ENCODE measurements around the gene CNP.
A peak's percentile ranks its signal among the peaks of the same experiment; 100 is the strongest.

Gene CNP

GRCh38 chr17:41942626-41943373 lies 23.8 kb upstream of the CNP start:
- DNase-seq (no peak), ATAC-seq (no peak)

- DNase-seq (no peak), ATAC-seq (no peak)
Measured at GRCh38 chr17:41943492-41943891, 23.1 kb upstream of the CNP start.

- ATAC-seq (no peak), DNase-seq (no peak)
Measured at GRCh38 chr17:41944943-41945342, 21.7 kb upstream of the CNP start.

GRCh38 chr17:41948762-41949460 lies 17.7 kb upstream of the CNP start:
- DNase-seq (no peak), ATAC-seq (no peak)

DNA sequence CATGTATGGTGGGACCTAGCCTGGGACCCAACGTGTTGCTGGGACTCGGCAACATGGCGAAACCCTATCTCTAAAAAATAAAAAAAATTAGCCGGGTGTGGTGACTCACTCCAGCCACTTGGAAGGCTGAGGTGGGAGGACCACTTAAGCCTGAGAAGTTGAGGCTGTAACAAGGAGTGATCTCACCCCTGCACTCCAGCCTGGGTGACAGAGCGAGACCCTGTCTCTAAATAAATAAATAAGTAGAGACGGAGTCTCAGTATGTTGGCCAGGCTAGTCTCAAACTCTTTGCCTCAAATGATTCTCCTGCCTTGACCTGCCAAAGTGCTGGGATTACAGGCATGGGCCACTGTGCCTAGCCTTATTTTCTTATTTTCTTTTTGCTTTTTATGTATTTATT lies 10.1 kb upstream of the CNP start:
- DNase-seq, result no peak
- ATAC-seq, result no peak

DNA sequence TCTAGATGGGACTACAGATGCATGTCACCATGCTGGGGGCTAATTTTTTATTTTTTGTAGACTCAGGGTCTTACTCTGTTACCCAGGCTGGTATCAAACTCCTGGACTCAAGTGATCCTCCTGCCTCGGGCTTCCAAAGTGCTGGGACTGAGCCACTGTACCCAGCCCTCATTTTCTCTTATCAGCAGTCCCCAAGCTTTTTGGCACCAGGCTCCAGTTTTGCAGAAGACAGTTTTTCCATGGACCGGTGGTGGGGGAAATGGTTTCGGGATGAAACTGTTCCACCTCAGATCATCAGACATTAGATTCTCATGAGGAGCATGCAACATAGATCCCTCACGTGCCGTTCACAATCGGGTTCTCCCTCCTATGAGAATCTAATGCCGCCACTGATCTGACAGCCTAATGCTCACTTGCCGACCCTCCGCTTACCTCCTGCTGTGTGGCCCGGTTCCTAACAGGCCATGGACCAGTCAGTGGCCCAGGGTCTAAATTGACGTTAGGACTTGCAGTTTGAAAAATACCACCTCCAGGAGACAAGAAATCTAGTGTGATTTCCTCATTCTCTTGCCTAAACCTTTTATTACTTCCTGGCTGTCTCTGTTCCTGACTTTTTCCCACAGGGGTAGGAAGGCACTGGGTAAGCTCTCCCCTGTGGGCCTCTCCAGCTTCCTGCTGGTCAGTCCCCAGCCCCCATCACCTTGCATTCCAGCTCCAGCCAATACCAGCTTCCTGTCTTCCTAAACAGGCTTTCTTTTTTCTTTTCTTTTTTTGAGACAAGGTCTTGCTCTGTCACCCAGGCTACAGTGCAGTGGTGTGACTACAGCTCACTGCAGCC lies 9.3 kb upstream of the CNP start:
- DNase-seq, result no peak
- ATAC-seq, result no peak

DNA sequence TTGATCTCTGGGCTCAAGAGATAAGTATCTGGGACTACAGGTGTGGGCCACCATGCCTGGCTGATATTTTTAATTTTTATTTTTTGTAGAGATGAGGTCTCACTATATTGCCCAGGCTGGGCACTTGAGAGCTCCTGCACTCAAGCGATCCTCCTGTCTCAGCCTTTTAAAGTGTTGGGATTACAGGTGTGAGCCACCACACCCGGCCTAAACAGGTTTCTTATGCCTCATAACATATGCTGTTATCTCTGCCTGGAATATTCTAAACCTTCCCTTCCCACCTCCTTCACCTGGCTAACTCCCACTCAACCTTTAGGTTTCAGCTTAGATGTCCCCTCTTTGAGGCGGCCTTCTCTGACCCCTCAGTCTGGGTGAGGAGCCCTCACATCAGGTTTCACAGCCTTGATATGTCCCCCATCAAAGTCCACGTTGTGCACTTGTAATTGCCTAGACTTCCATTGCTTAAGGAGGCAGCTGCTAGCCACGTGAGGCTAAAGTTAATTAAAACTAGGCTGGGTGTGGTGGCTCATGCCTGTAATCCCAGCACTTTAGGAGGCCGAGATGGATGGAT lies 8.6 kb upstream of the CNP start:
- no peak for ATAC-seq
- DNase-seq, result no peak

GRCh38 chr17:41959030-41959335 lies 7.6 kb upstream of the CNP start:
- ATAC-seq (no peak), DNase-seq (no peak)

DNA sequence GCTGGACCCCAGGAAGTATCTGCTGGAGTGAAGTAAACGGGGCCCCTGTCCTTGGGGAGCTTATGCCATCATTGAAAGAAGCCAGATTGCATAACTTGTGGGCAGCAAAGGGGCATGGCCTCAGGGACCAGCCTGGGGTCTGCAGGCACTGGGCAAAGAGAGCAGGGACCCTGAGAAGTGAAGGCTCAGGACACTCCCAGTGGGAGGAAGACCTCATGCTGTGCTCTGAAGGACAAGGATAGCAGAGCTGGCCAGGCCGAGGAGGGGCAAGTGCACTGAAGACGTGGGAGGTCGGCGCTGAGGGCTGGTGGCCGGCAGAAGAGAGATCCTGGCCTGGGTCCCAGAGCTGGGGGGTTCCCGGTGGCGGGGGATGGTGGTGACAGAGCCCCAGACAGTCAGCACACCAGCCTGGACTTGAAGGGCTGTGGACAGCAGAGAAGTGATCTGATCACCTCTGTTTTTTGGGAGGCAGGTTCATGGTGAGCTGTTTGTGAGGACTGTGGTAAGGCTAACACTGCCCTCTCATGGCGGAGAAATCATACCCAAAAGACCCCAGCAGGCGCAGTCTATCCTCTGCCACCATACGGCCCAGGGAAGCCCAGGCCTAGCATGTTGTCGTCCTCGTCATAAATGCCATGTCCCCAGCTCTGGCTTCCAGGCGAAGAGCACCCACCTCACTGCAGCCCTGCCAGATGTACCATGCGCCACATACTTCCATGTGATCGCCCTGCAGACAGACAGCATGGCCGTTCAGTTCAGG lies 7.1 kb upstream of the CNP start:
- DNase-seq (no peak), ATAC-seq (no peak)

DNA sequence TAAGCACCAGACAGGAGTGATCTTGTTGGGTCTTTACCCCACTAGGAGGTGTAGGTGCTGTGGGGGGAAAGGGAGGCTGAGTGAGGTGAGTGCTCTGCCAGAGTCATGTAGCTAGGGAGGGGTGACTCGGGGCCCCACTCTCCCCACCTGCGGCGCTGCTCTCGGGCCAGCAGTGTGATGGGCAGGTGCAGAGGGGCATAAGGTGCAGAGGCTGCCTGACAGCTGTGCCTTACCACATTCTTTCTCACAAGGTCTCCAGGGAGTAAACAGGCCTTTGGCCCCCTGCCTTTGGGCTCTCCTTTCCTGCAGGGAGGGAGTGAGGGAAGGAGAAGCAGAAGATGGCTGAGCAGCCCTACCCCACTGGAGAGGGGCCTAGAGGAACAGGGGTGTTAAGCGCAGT lies 4.5 kb upstream of the CNP start:
- ATAC-seq, result no peak
- no peak for DNase-seq

DNA sequence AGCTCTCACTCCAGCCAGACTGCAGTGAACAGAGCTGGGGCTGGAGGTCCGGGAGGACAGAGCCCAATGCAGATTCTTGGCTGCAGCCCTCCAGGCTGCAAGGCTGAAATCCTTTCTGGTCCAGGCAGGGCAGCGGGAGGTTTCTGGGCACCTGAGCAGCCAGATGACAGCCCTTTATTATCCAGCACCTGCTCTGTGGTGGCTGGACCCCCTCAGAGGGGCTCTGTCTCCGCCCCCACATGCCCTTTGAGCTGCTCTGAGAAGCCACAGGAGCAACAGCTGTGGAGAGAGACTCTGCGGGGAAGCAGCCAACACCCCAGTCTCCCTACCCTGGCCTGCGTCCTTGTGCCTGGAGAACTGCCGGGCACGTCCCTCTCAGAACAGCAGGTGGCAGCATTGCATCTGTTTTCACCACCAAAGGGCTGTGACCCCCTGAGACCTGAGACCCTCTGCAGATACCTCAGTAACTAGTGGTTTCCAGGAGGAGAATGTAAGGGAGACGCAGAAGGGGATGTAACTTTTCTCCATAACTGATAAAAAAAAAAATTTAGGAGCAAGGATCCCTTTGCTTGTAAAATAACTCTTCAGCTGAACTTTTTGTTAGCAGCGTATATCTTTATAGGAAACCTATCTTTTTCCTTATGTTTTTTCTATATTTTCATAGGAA lies 3.7 kb upstream of the CNP start:
- ATAC-seq (peak; percentile 15), DNase-seq (peak; percentile 79)

DNA sequence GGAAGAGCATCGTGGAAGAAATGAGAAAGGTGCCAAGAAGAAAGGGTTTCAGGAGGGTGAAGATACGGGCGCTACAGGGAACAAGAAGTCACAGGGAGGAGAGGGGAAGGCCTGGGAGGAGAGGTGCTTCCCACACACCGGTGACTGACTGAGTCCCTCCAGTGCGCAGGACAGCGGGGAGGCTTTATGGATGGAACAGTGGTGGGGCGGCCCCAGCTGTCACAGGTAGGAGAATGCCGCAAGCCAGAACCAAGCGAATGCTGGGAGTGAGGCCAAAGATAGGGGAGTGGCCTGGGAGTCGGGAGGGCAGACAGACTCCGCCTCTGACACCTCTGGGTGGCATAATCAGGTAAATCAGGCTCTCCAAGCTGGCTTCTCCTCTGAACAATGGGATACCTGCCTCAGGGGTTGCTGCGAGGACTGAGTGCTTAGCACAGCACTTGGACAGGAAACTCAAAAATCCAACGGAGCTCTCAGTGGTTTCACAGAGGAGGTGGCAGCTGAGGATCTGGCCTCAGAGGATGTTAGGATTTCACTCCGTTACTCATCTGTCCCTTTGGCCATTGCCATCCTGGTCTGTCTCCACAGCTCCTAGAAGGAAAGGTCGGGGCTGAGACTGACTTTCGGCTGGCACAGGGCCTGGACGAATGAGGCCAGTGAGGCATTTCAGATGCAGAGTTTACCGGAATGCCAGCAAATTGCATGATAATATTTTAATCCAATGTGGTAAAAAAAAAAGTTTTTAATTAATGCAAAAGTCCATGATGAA lies 717 bp upstream of the CNP start:
- peak; percentile 77 for ATAC-seq
- DNase-seq, result peak; percentile 71

GRCh38 chr17:41967141-41967920 lies 736 bp downstream of the CNP start:
- peak; percentile 46 for DNase-seq
- ATAC-seq, result peak; percentile 13

GRCh38 chr17:41967921-41968578 lies 1.5 kb downstream of the CNP start:
- ATAC-seq, result no peak
- DNase-seq, result no peak

GRCh38 chr17:41968676-41969075 lies 2.1 kb downstream of the CNP start:
- ATAC-seq (no peak), DNase-seq (no peak)

DNA sequence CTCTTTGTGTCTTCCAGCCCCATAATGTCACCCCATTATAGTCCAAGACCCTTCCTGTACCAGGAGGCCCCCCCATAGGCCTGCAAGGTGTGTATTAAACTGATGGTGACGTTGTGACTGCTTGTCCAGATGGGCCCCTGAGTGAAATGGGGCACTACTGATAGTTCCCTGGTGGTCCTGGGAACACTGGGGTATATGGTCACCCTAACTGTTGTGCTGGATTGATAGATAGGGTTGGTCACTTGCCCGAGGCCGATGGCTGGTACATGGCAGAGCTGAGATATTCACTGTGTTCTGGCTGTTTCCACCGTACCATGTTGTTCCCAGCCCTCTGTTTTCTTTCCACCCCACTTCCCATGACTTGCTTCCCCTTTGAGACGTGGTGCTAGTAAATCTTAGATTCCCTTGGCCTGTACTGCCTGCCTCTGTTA lies 4.3 kb downstream of the CNP start:
- DNase-seq (no peak), ATAC-seq (no peak)

GRCh38 chr17:41971721-41972523 lies 5.3 kb downstream of the CNP start:
- ATAC-seq (no peak), DNase-seq (no peak)

Data from stimulated activated naive CD8-positive, alpha-beta T cell treated with anti-CD3 and anti-CD28 coated beads, Interleukin-15, Interleukin-2, amounts not matched to agents 100 U/mL and 50 U/mL, for 24 hours (primary cell).